ENCODE results near the gene MUC5B.

- TF ChIP-seq CTCF (IDR thresholded peaks at IDR 0.05) (no peak), POLR2AphosphoS5 (IDR thresholded peaks at IDR 0.05) (no peak), POLR2A (IDR thresholded peaks at IDR 0.05) (no peak)
Measured at GRCh38 chr11:1304380-1304779, 81.5 kb downstream of the MUC5B start.

Data from prostate gland (tissue), 2 donors.